C4-2B (cell line): Measurements from ENCODE around the gene ARID3B.

Source experiments
- ZFX ChIP-seq: fragments of 450-650 bp; IDR thresholded peaks from 2 replicates; pipeline ENCODE4 v1.6.1; 2017
- TF ChIP-seq, protein P1 (sequence below): fragments of 450-650 bp; conservative IDR thresholded peaks from 2 replicates; pipeline ENCODE4 v1.5.1; 2017; ENCODE audit warnings: mild to moderate bottlenecking

DNA sequence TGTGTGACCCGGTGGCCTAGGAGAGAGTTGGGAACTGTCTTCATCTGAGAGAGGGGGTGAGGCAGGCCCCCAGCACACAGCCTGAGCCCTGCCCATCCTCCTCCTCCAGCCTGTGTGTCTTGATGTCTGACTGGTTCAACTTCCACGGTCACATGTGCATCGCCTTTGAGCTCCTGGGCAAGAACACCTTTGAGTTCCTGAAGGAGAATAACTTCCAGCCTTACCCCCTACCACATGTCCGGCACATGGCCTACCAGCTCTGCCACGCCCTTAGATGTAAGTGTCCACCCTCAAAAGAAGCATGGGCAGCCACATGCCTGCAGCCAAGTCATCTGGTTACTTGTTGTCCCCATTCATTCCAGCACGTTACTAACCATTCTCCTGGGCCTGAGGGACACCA, 84.7 kb downstream of the ARID3B start:
- TF ChIP-seq, protein P1, sequence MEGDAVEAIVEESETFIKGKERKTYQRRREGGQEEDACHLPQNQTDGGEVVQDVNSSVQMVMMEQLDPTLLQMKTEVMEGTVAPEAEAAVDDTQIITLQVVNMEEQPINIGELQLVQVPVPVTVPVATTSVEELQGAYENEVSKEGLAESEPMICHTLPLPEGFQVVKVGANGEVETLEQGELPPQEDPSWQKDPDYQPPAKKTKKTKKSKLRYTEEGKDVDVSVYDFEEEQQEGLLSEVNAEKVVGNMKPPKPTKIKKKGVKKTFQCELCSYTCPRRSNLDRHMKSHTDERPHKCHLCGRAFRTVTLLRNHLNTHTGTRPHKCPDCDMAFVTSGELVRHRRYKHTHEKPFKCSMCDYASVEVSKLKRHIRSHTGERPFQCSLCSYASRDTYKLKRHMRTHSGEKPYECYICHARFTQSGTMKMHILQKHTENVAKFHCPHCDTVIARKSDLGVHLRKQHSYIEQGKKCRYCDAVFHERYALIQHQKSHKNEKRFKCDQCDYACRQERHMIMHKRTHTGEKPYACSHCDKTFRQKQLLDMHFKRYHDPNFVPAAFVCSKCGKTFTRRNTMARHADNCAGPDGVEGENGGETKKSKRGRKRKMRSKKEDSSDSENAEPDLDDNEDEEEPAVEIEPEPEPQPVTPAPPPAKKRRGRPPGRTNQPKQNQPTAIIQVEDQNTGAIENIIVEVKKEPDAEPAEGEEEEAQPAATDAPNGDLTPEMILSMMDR: no peak
- TF ChIP-seq ZFX: no peak
